HG03025 (cell line): ENCODE results near the gene AZU1.
"Not testable (repeated sequence)": the region's sequence is repeated elsewhere in the genome, so short reads cannot be mapped to it uniquely, and the experiment has no call there.

Experiments
- ATAC-seq: cut with Tn5 transposase; IDR thresholded peaks from one replicate; pipeline ENCODE4 v1.9.1; 2021; ENCODE audit warnings: mild to moderate bottlenecking, moderate library complexity; ENCODE audit not compliant: unreplicated experiment, low FRiP score

The AZU1 gene

DNA sequence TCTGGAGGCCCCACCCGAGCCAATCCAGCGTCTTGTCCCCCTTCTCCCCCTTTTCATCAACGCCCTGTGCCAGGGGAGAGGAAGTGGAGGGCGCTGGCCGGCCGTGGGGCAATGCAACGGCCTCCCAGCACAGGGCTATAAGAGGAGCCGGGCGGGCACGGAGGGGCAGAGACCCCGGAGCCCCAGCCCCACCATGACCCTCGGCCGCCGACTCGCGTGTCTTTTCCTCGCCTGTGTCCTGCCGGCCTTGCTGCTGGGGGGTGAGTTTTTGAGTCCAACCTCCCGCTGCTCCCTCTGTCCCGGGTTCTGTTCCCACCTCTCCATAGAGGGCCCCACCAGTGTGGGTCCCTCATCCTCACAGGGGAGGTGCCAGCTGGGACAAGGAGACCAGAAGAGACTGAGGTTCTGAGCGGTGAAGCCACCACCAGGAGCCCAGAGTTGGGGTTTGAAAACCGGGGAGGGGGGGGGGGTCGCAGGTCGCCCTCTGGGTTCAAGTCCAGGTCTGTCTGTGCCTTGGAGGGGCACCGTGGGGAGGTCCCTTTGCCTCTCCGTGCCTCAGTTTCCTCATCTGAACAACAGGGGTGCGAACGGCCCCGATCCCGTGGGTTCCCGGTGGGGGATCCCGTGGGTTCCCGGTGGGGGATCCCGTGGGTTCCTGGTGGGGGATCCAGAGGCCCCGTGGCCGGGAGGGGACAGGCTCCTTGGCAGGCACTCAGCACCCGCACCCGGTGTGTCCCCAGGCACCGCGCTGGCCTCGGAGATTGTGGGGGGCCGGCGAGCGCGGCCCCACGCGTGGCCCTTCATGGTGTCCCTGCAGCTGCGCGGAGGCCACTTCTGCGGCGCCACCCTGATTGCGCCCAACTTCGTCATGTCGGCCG lies 24.7 kb downstream of the AZU1 start, which contains the start of gene ELANE:
Gene ELANE (plus strand): TSS at position 168 of the 878 bp plus-strand sequence. CDS start 26 bp downstream, at position 194.
- ATAC-seq: no peak

DNA sequence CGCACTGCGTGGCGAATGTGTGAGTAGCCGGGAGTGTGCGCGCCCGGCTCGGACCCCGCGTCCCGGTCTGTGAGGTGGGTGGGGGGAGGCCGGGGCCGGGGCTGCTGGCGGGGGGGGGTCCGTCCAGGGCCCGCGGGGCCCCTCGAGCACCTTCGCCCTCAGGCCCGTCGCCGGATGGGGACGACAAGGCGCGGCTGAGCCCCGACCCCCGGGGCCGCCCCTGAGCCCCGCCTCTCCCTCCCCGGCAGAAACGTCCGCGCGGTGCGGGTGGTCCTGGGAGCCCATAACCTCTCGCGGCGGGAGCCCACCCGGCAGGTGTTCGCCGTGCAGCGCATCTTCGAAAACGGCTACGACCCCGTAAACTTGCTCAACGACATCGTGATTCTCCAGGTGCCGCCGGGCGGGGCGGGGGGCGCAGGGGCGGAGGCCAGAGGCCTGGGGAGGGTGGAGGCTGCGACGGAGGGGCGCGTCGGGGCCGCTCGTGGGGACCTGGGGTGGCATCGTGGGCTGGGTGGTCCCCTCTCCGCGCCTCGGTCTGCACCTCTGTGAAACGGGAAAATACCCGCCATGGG lies 25.5 kb downstream of the AZU1 start:
- ATAC-seq: no peak

DNA sequence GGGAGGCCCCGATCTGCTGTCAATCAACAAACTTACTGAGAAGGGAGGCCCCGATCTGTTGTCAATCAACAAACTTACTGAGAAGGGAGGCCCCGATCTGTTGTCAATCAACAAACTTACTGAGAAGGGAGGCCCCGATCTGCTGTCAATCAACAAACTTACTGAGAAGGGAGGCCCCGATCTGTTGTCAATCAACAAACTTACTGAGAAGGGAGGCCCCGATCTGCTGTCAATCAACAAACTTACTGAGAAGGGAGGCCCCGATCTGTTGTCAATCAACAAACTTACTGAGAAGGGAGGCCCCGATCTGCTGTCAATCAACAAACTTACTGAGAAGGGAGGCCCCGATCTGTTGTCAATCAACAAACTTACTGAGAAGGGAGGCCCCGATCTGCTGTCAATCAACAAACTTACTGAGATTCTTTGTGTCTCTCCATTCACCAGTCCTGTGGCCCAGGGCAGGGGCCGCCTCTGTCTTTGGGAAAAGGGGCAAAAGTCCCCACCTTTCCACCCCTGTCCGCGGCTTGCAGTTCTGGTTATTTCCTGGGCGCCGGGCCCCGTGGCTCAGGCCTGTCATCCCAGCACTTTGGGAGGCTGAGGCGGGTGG lies 26.1 kb downstream of the AZU1 start:
- ATAC-seq: not testable (repeated sequence)

DNA sequence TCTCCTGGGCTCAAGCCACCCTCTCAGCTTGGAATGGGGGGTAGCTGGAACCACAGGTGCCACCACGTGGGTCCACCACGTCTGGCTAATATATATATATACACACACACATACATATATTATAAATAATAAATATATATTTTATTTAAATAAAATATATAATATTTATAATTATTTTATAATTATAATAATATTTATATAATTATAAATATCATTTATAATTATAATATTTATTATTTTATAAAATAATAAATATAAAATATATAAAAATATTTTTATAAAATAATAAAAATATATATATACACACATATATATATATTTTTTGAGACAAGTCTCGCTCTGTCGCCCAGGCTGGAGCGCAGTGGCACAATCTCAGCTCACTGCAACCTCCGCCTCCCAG lies 26.9 kb downstream of the AZU1 start:
- ATAC-seq: no peak

DNA sequence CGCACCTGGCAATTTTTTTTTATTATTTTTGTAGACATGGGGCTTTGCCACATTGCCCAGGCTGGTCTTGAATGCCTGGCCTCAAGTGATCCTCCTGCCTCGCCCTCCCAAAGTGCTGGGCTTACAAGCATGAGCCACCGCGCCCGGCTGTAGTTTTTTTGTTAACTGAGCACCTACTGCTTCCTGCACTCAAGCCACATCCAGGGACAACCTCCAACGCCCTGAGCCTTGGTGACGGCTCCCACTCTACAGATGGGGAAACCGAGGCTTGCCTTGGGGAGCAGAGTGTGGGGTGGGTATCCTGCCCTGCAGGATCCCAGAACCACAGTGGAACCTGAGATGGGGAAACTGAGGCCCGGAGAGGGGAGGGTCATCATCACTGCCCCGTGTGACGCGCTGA lies 27.5 kb downstream of the AZU1 start:
- no peak for ATAC-seq

DNA sequence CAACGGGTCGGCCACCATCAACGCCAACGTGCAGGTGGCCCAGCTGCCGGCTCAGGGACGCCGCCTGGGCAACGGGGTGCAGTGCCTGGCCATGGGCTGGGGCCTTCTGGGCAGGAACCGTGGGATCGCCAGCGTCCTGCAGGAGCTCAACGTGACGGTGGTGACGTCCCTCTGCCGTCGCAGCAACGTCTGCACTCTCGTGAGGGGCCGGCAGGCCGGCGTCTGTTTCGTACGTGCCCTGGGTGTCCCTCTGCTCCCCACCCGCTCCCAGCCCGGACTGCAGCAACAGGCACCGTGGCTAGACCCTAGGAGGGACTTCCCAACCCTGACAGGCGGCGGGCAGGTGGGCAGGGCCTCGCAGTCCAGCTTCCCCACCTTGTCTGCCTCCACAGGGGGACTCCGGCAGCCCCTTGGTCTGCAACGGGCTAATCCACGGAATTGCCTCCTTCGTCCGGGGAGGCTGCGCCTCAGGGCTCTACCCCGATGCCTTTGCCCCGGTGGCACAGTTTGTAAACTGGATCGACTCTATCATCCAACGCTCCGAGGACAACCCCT lies 28.0 kb downstream of the AZU1 start:
- ATAC-seq: no peak

DNA sequence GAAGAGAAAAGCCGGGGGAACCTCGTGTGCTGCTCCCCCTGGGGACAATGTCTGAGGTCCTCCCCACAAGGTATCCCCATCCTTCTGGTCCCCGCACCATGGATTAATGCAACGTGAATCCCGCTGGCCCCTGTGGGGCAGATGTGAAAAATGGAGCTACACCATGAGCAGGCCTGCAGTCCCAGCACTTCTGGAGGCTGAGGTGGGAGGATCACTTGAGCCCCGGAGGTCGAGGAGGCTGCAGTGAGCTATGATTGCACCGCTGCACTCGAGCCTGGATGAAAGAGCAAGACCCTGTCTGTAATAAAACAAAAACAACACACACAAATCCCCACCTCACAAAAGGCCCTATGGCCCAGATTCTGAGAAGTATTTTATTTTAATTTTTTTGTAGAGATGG lies 30.6 kb downstream of the AZU1 start:
- no peak for ATAC-seq

DNA sequence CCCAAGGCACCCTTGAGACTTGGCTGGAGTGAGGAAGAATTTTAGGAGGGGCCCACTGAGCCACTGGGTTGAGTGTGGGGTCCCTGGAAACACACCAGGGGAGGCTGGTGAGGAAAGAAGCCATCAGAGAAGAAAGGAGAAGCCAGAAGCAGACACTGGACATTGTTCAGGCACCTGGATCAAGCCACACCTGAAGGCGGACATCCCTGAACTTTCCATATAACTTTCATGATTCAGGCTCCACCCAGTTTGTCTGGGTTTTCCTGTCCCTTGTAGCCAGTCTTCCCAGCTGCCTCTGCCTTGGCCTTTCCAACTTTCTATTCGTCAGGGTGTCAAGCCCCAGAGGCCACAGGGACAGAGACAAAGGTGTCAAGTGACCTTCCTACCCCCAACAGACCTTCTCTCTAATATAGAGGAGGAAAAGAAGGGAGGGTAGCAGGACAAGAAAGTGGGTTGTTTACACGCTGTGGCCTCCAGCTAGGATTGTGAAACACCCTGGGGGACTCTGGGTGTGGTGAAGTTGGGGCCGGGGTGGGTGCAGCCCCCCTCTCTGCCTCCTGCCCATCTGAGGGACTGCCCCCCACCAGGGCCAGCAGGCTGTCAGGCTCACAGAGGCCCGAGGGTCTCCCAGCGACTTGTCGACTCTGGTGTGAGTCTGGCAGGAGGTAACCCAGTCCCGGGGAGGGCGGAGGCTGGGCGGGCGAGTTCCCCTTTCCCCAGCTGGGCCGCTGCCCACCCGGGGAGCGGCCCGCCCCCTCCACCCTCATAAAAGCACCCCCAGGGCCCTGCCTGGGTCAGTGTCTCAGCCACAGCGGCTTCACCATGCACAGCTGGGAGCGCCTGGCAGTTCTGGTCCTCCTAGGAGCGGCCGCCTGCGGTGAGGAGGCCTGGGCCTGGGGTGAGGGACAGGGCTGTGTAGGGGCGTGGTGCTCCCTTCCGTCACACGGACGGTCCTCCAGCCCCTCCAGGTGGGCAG lies 31.5 kb downstream of the AZU1 start, which contains the start of gene CFD:
Gene CFD (plus strand): TSS at position 797 of the 976 bp plus-strand sequence. CDS start 26 bp downstream, at position 823.
- no peak for ATAC-seq

DNA sequence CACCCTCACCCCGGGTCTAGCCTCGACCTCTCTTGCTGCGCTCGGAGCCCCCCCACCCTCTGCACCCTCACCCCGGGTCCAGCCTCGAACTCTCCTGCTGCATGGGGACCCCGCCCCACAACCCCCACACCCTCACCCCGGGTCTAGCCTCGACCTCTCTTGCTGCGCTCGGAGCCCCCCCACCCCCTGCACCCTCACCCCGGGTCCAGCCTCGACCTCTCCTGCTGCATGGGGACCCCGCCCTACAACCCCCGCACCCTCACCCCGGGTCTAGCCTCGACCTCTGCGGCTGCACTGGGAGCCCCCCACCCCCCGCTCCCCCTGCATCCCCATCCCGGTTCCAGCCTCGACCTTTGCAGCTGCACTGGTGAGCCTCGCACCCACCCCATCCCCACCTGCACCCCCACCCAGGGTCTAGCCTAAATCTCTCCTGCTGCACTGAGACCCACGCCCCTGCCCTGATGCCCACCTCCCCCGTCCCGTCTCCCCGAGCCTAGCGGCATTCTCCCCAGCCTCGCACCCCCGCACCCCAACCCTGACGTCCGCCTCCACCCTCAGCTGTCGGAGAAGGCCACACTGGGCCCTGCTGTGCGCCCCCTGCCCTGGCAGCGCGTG lies 33.6 kb downstream of the AZU1 start:
- no peak for ATAC-seq

DNA sequence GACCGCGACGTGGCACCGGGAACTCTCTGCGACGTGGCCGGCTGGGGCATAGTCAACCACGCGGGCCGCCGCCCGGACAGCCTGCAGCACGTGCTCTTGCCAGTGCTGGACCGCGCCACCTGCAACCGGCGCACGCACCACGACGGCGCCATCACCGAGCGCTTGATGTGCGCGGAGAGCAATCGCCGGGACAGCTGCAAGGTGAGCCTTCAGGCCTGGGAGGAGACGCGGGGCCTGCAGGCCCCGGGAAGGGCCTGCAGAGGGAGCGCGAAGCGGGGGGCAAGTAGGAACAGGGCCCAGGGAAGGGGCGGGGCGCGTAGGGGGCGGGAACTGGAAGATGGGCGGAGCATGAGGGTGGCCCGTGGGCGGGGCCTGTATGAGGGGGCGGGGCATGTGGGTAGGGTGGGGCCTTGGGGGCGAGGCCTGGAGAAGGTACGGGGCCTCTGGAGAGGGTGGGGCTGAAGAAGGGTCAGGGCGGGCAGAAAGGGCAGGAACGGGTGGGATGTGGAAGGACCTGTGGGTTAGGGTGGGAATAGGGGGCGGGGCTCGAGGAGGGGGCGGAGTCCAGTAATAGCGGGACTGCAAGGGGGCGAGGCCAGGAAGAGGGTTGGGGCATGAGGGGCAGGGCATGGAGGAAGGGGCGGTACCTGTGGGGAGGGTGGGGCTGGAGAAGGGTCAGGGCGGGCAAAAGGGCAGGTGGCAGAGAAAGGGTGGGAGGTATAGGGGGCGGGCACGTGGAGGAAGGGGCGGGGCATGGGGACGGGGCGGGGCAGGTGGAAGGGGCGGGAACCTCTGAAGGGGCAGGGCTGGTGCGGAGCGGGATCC lies 34.3 kb downstream of the AZU1 start:
- ATAC-seq: no peak

DNA sequence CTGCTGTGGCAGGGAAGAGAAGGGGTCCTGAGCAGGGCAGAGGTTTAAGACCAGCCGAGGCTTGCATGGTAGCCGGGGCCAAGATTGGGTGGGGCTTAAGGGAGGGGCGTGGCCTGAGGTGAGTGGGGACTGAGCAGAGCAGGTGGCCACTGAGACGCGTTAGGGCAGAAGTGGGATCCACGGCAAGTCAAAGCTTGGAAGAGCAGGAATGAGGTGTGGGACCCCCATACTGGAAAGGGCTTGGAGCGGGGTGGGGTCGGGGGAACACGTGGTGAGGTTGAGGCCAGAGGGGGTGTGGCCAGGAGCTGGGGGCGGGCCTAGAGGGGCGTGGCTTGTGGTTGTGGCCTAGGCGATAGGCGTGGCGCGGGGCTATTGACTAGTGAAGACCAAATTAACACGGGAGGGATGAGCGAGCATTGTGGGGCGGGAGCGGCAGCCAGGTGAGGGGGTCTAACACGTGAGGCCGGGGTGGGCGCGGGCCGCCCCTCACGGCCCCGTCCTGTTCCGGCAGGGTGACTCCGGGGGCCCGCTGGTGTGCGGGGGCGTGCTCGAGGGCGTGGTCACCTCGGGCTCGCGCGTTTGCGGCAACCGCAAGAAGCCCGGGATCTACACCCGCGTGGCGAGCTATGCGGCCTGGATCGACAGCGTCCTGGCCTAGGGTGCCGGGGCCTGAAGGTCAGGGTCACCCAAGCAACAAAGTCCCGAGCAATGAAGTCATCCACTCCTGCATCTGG lies 35.1 kb downstream of the AZU1 start:
- ATAC-seq: no peak

DNA sequence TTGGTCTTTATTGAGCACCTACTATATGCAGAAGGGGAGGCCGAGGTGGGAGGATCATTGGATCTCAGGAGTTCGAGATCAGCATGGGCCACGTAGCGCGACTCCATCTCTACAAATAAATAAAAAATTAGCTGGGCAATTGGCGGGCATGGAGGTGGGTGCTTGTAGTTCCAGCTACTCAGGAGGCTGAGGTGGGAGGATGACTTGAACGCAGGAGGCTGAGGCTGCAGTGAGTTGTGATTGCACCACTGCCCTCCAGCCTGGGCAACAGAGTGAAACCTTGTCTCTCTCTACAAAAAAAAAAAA lies 35.6 kb downstream of the AZU1 start:
- ATAC-seq: no peak

DNA sequence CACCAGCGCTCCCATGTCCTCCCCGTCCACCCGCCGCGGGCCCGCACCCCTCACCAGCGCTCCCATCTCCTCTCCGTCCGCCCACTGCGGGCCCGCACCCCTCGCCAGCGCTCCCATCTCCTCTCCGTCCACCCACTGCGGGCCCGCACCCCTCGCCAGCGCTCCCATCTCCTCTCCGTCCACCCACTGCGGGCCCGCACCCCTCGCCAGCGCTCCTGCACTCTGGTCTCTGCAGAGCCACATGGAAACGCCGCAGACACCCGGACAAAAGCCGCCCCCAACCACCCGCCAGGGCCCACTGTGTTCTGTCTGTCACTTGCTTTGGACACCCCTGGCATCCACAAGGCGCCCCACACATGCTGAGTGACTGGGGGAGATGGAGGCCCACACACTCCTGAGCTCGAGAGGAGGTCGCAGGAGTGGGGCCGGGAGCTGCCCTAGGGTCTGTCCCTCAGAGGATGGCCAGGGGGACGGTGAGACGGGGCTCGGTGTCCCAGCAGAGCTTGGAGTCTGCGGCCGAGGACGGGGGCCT lies 39.2 kb downstream of the AZU1 start:
- no peak for ATAC-seq

DNA sequence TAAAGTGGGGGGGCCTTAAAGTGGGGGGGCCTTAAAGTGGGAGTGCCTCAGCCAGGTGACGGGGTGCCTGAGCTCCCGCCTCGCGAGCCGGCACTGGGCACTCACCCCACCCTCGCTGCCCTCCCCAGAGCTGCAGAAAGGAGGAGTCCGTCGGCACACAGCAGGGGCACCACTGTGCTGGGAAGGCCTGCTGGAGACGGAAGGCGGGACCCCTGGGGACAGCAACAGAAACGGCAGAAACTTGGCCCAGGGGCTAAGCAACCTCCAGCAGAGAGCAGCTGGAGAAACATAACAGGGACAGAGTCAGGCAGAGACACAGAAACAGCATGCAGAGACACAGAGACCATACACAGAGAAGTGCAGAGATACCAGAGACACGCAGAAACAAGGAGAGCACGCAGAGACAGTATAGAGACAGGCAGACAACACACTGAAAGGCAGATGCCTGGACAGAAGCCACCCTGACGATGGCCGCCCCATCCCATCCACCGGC lies 39.7 kb downstream of the AZU1 start:
- ATAC-seq: no peak

DNA sequence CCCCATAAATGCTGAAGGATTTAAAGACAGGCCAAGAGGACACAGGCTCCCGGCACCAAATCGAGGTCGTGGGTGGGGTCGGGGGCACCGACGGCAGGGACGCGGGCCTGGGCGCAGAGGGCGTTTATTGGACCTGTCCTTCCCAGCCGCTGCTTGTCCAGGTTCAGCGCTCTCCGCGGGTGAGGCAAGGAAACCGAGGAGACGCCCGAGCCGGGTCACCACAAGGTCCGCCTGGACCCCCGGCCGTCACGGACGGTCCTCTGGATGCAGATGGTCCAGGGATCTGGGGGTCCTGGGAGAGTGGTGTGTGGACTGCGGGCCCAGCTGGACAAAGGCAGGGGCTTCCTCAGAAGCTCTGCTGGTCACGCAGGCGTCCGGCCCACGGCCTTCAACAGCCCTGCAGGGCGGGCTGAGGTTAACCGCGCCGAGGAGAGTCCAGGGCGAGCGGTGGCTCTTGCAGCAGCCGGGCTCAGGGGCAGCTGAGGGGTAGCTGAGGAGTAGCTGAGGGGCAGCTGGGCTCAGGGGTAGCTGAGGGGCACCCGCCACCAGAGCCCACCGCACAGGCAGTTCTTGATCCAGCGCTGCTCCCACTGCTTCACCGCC lies 40.3 kb downstream of the AZU1 start:
- ATAC-seq: no peak

DNA sequence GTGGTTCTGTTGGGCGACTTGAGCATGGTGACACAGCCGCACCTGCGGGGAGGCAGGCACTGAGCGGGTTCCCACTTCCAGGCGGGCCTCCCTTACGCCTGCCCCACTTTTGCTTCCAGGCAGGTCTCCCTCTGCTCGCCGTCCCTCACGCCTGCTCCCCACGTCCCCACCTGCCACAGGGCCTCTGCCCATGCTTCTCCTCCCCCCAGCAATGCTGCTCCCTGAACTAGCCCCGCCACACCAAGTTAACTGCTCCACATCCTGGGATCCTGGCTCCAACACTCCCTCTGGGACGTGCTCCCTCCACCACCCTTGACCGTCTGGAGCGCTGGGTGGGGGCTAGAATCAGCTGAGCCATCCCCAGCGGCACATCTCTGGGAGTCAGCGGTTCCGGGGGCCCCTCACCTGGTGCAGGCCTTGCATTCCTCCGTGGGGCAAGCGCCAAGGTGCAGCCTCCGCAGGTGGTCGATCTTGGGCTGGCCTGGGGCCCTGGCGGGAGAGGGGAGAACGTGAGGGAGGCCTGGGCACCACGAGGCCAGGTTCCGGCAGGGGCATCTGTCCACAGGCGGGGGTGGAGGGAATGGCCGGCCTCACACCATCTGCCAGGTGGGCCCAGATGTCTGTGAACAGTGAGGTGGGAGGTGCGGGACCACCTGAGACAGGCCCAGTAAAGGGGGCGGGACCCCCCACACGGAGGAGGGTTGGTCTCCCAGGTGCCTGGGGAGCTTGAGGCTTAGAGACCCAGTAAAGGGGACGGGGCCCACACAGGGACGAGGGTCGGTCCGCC lies 41.0 kb downstream of the AZU1 start:
- no peak for ATAC-seq
